GM12878 (cell line): ENCODE data around the gene FLT1. TPM values are rescaled to one million over a fixed set of nuclear protein-coding genes. Genes with fewer than 3 reads are reported as not detected.

Experiments
- ATAC-seq: fragments of 200-7000 bp; cut with Tn5 transposase; 3 replicates; pipeline ENCODE4 v1.9.1; 2020; ENCODE audit warnings: mild to moderate bottlenecking, moderate library complexity
- BruUV-seq: library from RNA; stranded (reverse); fragments of 400-500 nt; replicated peaks from 2 replicates; lab custom pipeline; 2021; lab: Mats Ljungman, UMichigan
- CTCF ChIA-PET: fragments of 300-600 bp; sonication (Branson Sonifier 250); formaldehyde crosslinking; extraction: SDS; loops from one replicate; lab custom pipeline; 2021; ENCODE audit warnings: inconsistent platforms; lab: Yijun Ruan, JAX
- POLR2A ChIA-PET: fragments of 350-600 bp; formaldehyde crosslinking; extraction: SDS; loops from one replicate; lab custom pipeline; 2021; ENCODE audit warnings: inconsistent platforms; lab: Charles Lee
- RAD21 ChIA-PET: fragments of 300-600 bp; sonication (Branson Sonifier 250); formaldehyde crosslinking; loops from one replicate; lab custom pipeline; 2023; ENCODE audit warnings: antibody characterized with exemption; ENCODE audit not compliant: unreplicated experiment; lab: Charles Lee
- SMC1A ChIA-PET: fragments of 300-600 bp; sonication (Branson Sonifier 250); formaldehyde crosslinking; loops from one replicate; lab custom pipeline; 2023; ENCODE audit not compliant: unreplicated experiment, uncharacterized antibody; lab: Charles Lee
- DNase-seq: peaks from one replicate; pipeline ENCODE4 v3.0.0-alpha.2; 2011; ENCODE audit warnings: low read depth, low spot score
- FAIRE-seq: peaks from 3 replicates; lab custom pipeline; 2011; peaks lifted over from hg19 to GRCh38; lab: Jason Lieb, UNC
- H2AFZ ChIP-seq: 2 replicates; pipeline ENCODE4 v1.6.0; 2011; ENCODE audit warnings: low read depth, low read length, control low read depth; ENCODE audit not compliant: control insufficient read depth
- H3K27ac ChIP-seq: 2 replicates; pipeline ENCODE4 v1.5.1; 2011; ENCODE audit warnings: control low read depth; ENCODE audit not compliant: control insufficient read depth, insufficient read depth
- H3K27me3 ChIP-seq, 2 experiments: replicated peaks in 1 of 2; 2 replicates each; pipeline versions ENCODE4 v1.6.0 to v1.6.1; 2011; ENCODE audit warnings: low read length in 1 of 2; ENCODE audit not compliant: control insufficient read depth in 2 of 2, insufficient read depth in 2 of 2
- H3K36me3 ChIP-seq, 2 experiments: 2 replicates each; pipeline ENCODE4 v1.5.1; 2011; ENCODE audit warnings: low read length in 1 of 2; ENCODE audit not compliant: control insufficient read depth in 2 of 2, insufficient read depth in 2 of 2
- H3K4me1 ChIP-seq: 2 replicates; pipeline ENCODE4 v1.6.1; 2011; ENCODE audit warnings: mild to moderate bottlenecking, low read length, moderate library complexity, mixed read lengths; ENCODE audit not compliant: control insufficient read depth, insufficient read depth
- H3K4me2 ChIP-seq: 2 replicates; pipeline ENCODE4 v1.6.0; 2011; ENCODE audit warnings: control low read depth; ENCODE audit not compliant: control insufficient read depth, insufficient read depth
- H3K4me3 ChIP-seq: fragments of 200-600 bp; sonication (generic); 2 replicates; pipeline ENCODE4 v1.5.1; 2016
- H3K79me2 ChIP-seq: 2 replicates; pipeline ENCODE4 v1.6.0; 2011; ENCODE audit warnings: low read length; ENCODE audit not compliant: control insufficient read depth, insufficient read depth
- H3K9ac ChIP-seq: 2 replicates; pipeline ENCODE4 v1.8.0; 2011; ENCODE audit warnings: low read length, control low read depth, mixed read lengths; ENCODE audit not compliant: control insufficient read depth, insufficient read depth
- H3K9me3 ChIP-seq: replicated peaks from 3 replicates; pipeline ENCODE4 v1.5.1; 2011; ENCODE audit warnings: mild to moderate bottlenecking, low read length; ENCODE audit not compliant: control insufficient read depth, insufficient read depth
- H4K20me1 ChIP-seq: 2 replicates; pipeline ENCODE4 v1.6.0; 2011; ENCODE audit not compliant: control insufficient read depth, insufficient read depth
- ASH2L ChIP-seq: fragments of 300-600, 200-600 bp; sonication (generic); IDR thresholded peaks from 2 replicates; pipeline ENCODE4 v1.6.1; 2017; ENCODE audit warnings: low read depth, mild to moderate bottlenecking, borderline replicate concordance
- EED ChIP-seq: sonication (generic); IDR thresholded peaks from 2 replicates; pipeline ENCODE4 v1.6.1; 2016; ENCODE audit warnings: antibody characterized with exemption, low read depth
- NKRF ChIP-seq: fragments of 450-650 bp; conservative IDR thresholded peaks from 2 replicates; pipeline ENCODE4 v1.6.1; 2017; ENCODE audit warnings: mild to moderate bottlenecking, moderate library complexity
- NR2F1 ChIP-seq: fragments of 450-650 bp; conservative IDR thresholded peaks from 2 replicates; pipeline ENCODE4 v1.6.1; 2017; ENCODE audit warnings: mild to moderate bottlenecking
- TCF7 ChIP-seq: IDR thresholded peaks from 2 replicates; pipeline ENCODE4 v1.6.1; 2014; ENCODE audit warnings: antibody characterized with exemption, borderline replicate concordance
- ZNF622 ChIP-seq: fragments of 450-650 bp; IDR thresholded peaks from 2 replicates; pipeline ENCODE4 v1.6.1; 2017; ENCODE audit warnings: mild to moderate bottlenecking, inconsistent platforms
- WGBS: methylation state at CpG from one replicate; pipeline ENCODE4 v1.1.6; 2016; ENCODE audit warnings: low lambda C conversion rate; ENCODE audit not compliant: insufficient replicate concordance, insufficient coverage; ENCODE audit errors: missing lambda C conversion rate; 5-methylcytosine and 5-hydroxymethylcytosine counted together
- in situ Hi-C: fragments of 300-500 bp; cut with MboI; formaldehyde crosslinking; loops from 9 replicates; pipeline ENCODE4 v1.14.3; 2018; ENCODE audit warnings: mixed read lengths
- intact Hi-C: fragments of 100-400 bp; cut with micrococcal nuclease; formaldehyde crosslinking; loops from one replicate; pipeline ENCODE4 v1.14.2; 2022; ENCODE audit not compliant: unreplicated experiment
- polyA plus RNA-seq, 11 experiments: library from polyadenylated mRNA; depleted of rRNA in 4 of 11; unstranded in 6 of 11; stranded (reverse) in 5 of 11; fragments of >200 nt; fragmentation: Nextera tagmentation in 4 of 11; fragmentation: Illumina TruSeq in 1 of 11; extraction: Ambion mirVana in 4 of 11; extraction: Trizol in 1 of 11; gene quantifications; 1 replicate in 1 of 11; 2 replicates in 10 of 11; pipeline versions ENCODE4 v1.2.1 to v1.2.3, GENCODE V29; 2011 to 2016; ENCODE audit warnings: inconsistent platforms in 2 of 11, missing spikeins in 2 of 11, low read depth in 1 of 11
- total RNA-seq, 4 experiments: library from RNA; depleted of rRNA in 3 of 4; stranded (reverse); fragments of >200 nt in 3 of 4; fragmentation: Illumina TruSeq in 1 of 4; extraction: Trizol in 1 of 4; gene quantifications; 2 replicates each; pipeline versions ENCODE4 v1.2.1 to v1.2.3, GENCODE V29; 2013 to 2021
- TF ChIP-seq, protein P1 (sequence below): fragments of 450-650 bp; IDR thresholded peaks from 2 replicates; pipeline ENCODE4 v1.6.1; 2017; ENCODE audit warnings: mild to moderate bottlenecking

The FLT1 gene
- total and polyA plus RNA-seq, 10 of the 15 experiments (the other 5 are each of a cell fraction or from before 2014, with no cell fraction given) = 0.55 to 5.6 (median 0.84) TPM

DNA sequence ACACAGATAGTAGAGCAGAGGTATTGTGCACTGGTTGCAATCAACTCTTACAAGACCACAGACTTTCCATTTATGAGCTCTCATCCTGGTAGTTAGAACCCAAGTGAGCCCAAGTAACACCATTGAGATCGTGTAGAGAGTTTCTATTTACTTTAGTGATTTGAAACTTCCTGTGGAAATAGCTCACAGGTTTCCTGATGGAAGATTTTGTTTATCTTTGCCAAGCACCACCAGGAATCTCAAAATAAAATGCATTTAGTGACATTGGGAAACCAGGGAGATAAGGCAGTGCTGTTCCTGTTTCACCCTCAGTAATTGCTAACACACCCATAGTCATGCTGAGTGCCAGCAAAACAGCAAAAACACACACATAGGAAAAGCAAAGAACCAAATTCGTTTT lies 102.5 kb downstream of the FLT1 start:
- no TSS peak for BruUV-seq
- H3K36me3 ChIP-seq = peaks cover 0 to 1% of the 10 kb centered on the region in 2 experiments; a peak in 1 of 4 replicates
- CTCF ChIA-PET = interaction anchor here (0.6 to 1.5 kb wide), 2 partner anchors 17 to 1478 kb away, joined by 3 to 4 read pairs; no protein-coding TSS in a partner anchor
- no peak for FAIRE-seq
- intact Hi-C loops (no loop called here), in situ Hi-C loops (no loop called here)
- no peak overlapping the region for H3K4me3 ChIP-seq
- no peak overlapping the region for H3K4me2 ChIP-seq
- DNase-seq = no peak
- no peak for ATAC-seq
- SMC1A ChIA-PET = interaction anchor here (1.8 kb wide), 1 partner anchor 12 kb away, joined by 4 read pairs; no protein-coding TSS in a partner anchor
- H3K9me3 ChIP-seq = no peaks in the 10 kb centered on the region
- TF ChIP-seq NKRF = no peak
- TF ChIP-seq TCF7 = no peak
- no peak for TF ChIP-seq ASH2L
- TF ChIP-seq, protein P1, sequence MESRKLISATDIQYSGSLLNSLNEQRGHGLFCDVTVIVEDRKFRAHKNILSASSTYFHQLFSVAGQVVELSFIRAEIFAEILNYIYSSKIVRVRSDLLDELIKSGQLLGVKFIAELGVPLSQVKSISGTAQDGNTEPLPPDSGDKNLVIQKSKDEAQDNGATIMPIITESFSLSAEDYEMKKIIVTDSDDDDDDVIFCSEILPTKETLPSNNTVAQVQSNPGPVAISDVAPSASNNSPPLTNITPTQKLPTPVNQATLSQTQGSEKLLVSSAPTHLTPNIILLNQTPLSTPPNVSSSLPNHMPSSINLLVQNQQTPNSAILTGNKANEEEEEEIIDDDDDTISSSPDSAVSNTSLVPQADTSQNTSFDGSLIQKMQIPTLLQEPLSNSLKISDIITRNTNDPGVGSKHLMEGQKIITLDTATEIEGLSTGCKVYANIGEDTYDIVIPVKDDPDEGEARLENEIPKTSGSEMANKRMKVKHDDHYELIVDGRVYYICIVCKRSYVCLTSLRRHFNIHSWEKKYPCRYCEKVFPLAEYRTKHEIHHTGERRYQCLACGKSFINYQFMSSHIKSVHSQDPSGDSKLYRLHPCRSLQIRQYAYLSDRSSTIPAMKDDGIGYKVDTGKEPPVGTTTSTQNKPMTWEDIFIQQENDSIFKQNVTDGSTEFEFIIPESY = no peak
- TF ChIP-seq NR2F1 = no peak
- TF ChIP-seq EED = no peak
- TF ChIP-seq ZNF622 = no peak
- H3K4me1 ChIP-seq = peaks cover 6% of the 10 kb centered on the region
- H2AFZ ChIP-seq = no peak overlapping the region
- POLR2A ChIA-PET = no interaction called here
- 11% methylated on average over 2 of the region's 2 CpGs for WGBS
- H3K27me3 ChIP-seq = no peaks in the 10 kb centered on the region
- no peak overlapping the region for H3K9ac ChIP-seq
- no peak overlapping the region for H3K27ac ChIP-seq
- no peaks in the 10 kb centered on the region for H3K79me2 ChIP-seq
- RAD21 ChIA-PET = no interaction called here
- H4K20me1 ChIP-seq = no peaks in the 10 kb centered on the region
